T-helper 2 cell treated with Interferon-gamma antibody and Interleukin-4, amounts not matched to agents 5 μg/mL and 100 μg/mL, for 36 hours (primary cell): ENCODE measurements around the gene IFNLR1.

Experiments
- DNase-seq: peaks from one replicate; pipeline ENCODE4 v3.0.0; 2021; ENCODE audit warnings: low spot score
- H3K27ac Mint-ChIP-seq: one replicate; pipeline ENCODE4 v1.8.0; 2021; ENCODE audit warnings: mild to moderate bottlenecking, mixed read lengths
- H3K27me3 Mint-ChIP-seq: one replicate; pipeline ENCODE4 v1.8.0; 2021; ENCODE audit warnings: low read depth, mixed read lengths
- H3K36me3 Mint-ChIP-seq: one replicate; pipeline ENCODE4 v1.8.0; 2021; ENCODE audit warnings: low read depth, mixed read lengths
- H3K4me1 Mint-ChIP-seq: one replicate; pipeline ENCODE4 v1.8.0; 2021; ENCODE audit warnings: low read depth, mixed read lengths
- H3K4me3 Mint-ChIP-seq: one replicate; pipeline ENCODE4 v1.8.0; 2022; ENCODE audit warnings: mild to moderate bottlenecking, moderate library complexity, mixed read lengths
- H3K9me3 Mint-ChIP-seq: one replicate; pipeline ENCODE4 v1.8.0; 2021; ENCODE audit warnings: mixed read lengths

IFNLR1 gene

DNA sequence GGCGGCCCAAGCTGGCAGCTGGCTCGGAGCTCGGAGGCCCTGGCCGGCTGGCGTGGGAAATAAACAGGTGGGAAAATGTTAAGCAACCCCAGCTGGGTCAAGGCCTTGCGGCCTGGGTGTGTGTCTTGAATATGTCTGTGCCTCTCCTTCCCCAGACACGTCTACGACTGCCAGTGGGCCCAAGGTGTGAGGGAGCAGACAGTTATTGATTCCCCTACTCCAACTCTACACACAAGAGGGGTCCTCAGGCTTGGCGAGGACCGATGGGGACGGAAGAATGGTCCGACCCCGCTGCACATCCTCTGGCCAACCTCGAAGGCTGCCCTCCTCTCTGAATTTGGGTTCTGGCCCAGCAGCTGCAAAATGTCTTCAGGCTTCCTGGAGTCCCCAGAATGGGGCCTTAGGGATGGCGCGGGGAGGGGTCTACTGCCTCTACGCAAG is 46.3 kb downstream of the IFNLR1 start:
- Mint-ChIP-seq H3K4me3 (no peak overlapping the region), H3K27ac (no peak overlapping the region), H3K36me3 (no peaks in the 10 kb centered on the region), H3K9me3 (no peaks in the 10 kb centered on the region), H3K27me3 (peaks cover 3% of the 10 kb centered on the region), H3K4me1 (no peaks in the 10 kb centered on the region)
- DNase-seq: no peak

- Mint-ChIP-seq H3K27ac (no peak overlapping the region), H3K9me3 (peaks cover 3% of the 10 kb centered on the region), H3K4me3 (no peak overlapping the region), H3K36me3 (no peaks in the 10 kb centered on the region), H3K4me1 (no peaks in the 10 kb centered on the region), H3K27me3 (peaks cover 5% of the 10 kb centered on the region)
- no peak for DNase-seq
Measured at GRCh38 chr1:24139841-24140425, 47.2 kb downstream of the IFNLR1 start.

GRCh38 chr1:24139222-24139489 is 47.9 kb downstream of the IFNLR1 start:
- Mint-ChIP-seq H3K27me3 (peaks cover 6% of the 10 kb centered on the region), H3K4me3 (no peak overlapping the region), H3K27ac (no peak overlapping the region), H3K36me3 (no peaks in the 10 kb centered on the region), H3K9me3 (peaks cover 5% of the 10 kb centered on the region), H3K4me1 (no peaks in the 10 kb centered on the region)
- no peak for DNase-seq

- Mint-ChIP-seq H3K27ac (no peak overlapping the region), H3K4me1 (no peaks in the 10 kb centered on the region), H3K4me3 (no peak overlapping the region), H3K36me3 (no peaks in the 10 kb centered on the region), H3K9me3 (peaks cover 5% of the 10 kb centered on the region), H3K27me3 (peaks cover 9% of the 10 kb centered on the region)
- DNase-seq: no peak
Measured at GRCh38 chr1:24138476-24139221, 48.4 kb downstream of the IFNLR1 start.

DNA sequence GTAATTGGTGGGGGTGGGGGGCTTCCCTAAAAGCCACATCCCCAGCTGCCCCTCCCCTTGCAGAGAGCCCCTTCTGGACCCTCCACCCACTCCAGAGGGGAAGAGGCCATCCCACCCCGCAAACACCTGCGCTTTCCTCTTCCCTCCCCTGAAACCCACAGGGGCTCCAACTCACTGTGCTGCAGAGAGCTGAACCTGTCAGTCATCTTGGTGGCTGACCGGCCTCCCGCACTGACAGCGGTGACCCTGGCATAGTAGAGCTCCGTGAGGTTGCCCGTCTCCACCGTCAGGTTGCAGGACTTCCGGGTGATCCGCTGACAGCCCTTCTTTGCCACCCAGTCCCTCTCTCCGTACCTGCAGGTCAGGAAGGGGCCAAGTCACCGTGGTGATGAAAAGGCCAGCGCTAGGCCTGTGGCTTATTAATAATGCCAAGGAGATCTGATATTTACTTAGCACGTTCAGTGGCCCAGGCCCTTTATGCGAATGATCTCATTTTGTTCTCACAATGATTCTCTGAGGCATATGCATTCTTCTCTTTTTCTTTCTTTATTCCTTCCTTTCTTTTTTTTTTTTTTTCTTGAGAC is 50.0 kb downstream of the IFNLR1 start:
- H3K4me3 Mint-ChIP-seq: no peak overlapping the region
- peaks cover 5% of the 10 kb centered on the region for H3K9me3 Mint-ChIP-seq
- H3K4me1 Mint-ChIP-seq: no peaks in the 10 kb centered on the region
- H3K36me3 Mint-ChIP-seq: no peaks in the 10 kb centered on the region
- H3K27me3 Mint-ChIP-seq: peaks cover 10% of the 10 kb centered on the region
- DNase-seq: no peak
- H3K27ac Mint-ChIP-seq: no peak overlapping the region

DNA sequence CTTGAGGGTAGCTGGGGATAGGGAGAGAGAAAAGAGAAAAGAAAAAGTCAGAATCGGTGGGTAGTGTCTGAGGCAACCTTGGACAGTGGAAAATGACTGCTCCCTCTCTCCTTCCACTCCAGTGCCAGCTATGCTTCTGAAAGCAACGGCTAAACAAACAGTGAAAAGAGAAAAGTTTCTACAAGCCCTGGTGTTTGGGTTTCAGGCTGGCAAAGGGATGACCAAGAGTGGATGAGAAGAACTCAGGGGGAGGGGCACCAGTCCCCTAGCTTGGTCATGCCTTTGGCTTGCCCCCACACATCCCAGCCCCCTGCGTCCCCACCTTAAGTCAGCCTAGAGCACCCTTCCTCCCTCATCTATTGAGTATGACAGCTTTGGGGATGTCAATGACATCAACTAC is 52.7 kb downstream of the IFNLR1 start:
- Mint-ChIP-seq H3K9me3 (peaks cover 5% of the 10 kb centered on the region), H3K4me3 (no peak overlapping the region), H3K4me1 (no peaks in the 10 kb centered on the region), H3K27me3 (peaks cover 10% of the 10 kb centered on the region), H3K27ac (no peak overlapping the region), H3K36me3 (no peaks in the 10 kb centered on the region)
- DNase-seq: no peak

- H3K9me3 Mint-ChIP-seq: peaks cover 5% of the 10 kb centered on the region
- H3K4me1 Mint-ChIP-seq: no peaks in the 10 kb centered on the region
- H3K36me3 Mint-ChIP-seq: no peaks in the 10 kb centered on the region
- H3K27ac Mint-ChIP-seq: no peak overlapping the region
- no peak for DNase-seq
- H3K27me3 Mint-ChIP-seq: peaks cover 10% of the 10 kb centered on the region
- H3K4me3 Mint-ChIP-seq: no peak overlapping the region
Measured at GRCh38 chr1:24133819-24134218, 53.3 kb downstream of the IFNLR1 start.

GRCh38 chr1:24130385-24130784 is 56.7 kb downstream of the IFNLR1 start:
- no peaks in the 10 kb centered on the region for H3K36me3 Mint-ChIP-seq
- H3K4me3 Mint-ChIP-seq: no peak overlapping the region
- no peaks in the 10 kb centered on the region for H3K4me1 Mint-ChIP-seq
- peaks cover 10% of the 10 kb centered on the region for H3K27me3 Mint-ChIP-seq
- peaks cover 5% of the 10 kb centered on the region for H3K9me3 Mint-ChIP-seq
- H3K27ac Mint-ChIP-seq: no peak overlapping the region
- no peak for DNase-seq

GRCh38 chr1:24127801-24128363 is 59.2 kb downstream of the IFNLR1 start:
- Mint-ChIP-seq H3K27me3 (peaks cover 2% of the 10 kb centered on the region), H3K9me3 (no peaks in the 10 kb centered on the region), H3K36me3 (no peaks in the 10 kb centered on the region), H3K4me1 (no peaks in the 10 kb centered on the region), H3K4me3 (no peak overlapping the region), H3K27ac (no peak overlapping the region)
- DNase-seq: no peak

DNA sequence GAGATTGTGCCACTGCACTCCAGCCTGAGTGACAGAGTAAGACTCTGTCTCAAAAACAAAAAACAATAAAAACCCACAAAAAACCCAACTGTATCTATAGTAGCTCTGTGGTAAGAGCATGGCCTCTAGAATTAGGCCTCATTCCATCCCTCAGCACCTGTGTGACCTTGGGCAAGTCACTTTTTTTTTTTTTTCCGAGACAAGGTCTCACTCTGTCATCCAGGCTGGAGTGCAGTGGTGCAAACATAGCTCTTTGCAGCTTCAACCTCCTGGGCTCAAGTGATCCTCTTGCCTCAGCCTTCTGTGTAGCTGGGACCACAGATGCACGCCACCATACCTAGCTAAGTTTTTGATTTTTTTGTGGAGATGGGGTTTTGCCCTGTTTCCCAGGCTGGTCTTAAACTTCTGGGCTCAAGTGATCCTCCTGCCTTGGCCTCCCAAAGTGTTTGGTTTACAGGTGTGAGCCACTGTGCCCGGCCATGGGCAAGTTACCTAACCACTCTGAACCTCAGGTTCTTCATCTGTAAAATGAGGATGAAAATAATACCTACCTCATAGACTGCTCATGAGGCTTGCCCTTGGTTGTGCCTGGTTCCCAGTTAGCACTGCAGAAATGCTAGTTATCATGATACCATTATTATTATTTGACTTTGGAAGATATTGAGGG is 59.8 kb downstream of the IFNLR1 start:
- no peaks in the 10 kb centered on the region for H3K36me3 Mint-ChIP-seq
- no peak overlapping the region for H3K27ac Mint-ChIP-seq
- H3K4me1 Mint-ChIP-seq: no peaks in the 10 kb centered on the region
- no peak for DNase-seq
- H3K27me3 Mint-ChIP-seq: no peaks in the 10 kb centered on the region
- no peaks in the 10 kb centered on the region for H3K9me3 Mint-ChIP-seq
- no peak overlapping the region for H3K4me3 Mint-ChIP-seq

- Mint-ChIP-seq H3K36me3 (no peaks in the 10 kb centered on the region), H3K27me3 (no peaks in the 10 kb centered on the region), H3K4me3 (no peak overlapping the region), H3K4me1 (no peaks in the 10 kb centered on the region), H3K27ac (no peak overlapping the region), H3K9me3 (no peaks in the 10 kb centered on the region)
- no peak for DNase-seq
Measured at GRCh38 chr1:24126672-24127023, 60.4 kb downstream of the IFNLR1 start.

- Mint-ChIP-seq H3K9me3 (no peaks in the 10 kb centered on the region), H3K4me3 (no peak overlapping the region), H3K27ac (no peak overlapping the region), H3K36me3 (no peaks in the 10 kb centered on the region), H3K27me3 (no peaks in the 10 kb centered on the region), H3K4me1 (no peaks in the 10 kb centered on the region)
- no peak for DNase-seq
Measured at GRCh38 chr1:24126018-24126671, 60.9 kb downstream of the IFNLR1 start.

- Mint-ChIP-seq H3K27me3 (no peaks in the 10 kb centered on the region), H3K4me3 (no peak overlapping the region), H3K4me1 (no peaks in the 10 kb centered on the region), H3K36me3 (no peaks in the 10 kb centered on the region), H3K27ac (no peak overlapping the region), H3K9me3 (no peaks in the 10 kb centered on the region)
- no peak for DNase-seq
Measured at GRCh38 chr1:24125456-24125855, 61.6 kb downstream of the IFNLR1 start.

DNA sequence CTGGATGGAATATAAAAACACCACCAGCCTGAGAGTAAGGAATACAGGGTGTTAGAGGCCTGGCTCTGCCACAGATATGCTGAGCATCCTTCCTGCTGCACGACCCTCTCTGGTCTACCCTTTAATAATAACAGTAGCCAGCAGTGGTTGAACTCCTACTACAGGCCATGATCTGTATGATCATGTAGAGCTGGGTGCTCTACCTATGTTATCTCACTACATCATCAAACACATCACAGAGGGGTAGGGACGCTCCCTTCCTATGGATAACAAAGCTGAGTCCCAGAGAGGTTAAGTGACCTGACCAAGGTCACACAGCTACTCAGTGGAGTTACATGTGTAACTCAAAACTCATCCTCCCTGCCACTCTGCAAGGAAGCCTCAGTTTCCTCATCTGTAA is 62.1 kb downstream of the IFNLR1 start:
- no peaks in the 10 kb centered on the region for H3K4me1 Mint-ChIP-seq
- DNase-seq: no peak

More for the DNA sequence above, 62.1 kb downstream of the IFNLR1 start:
- H3K4me3 Mint-ChIP-seq: no peak overlapping the region
- no peak overlapping the region for H3K27ac Mint-ChIP-seq
- no peaks in the 10 kb centered on the region for H3K36me3 Mint-ChIP-seq
- H3K9me3 Mint-ChIP-seq: no peaks in the 10 kb centered on the region
- H3K27me3 Mint-ChIP-seq: no peaks in the 10 kb centered on the region
